HepG2 (cell line): ENCODE results near the gene LEMD3. TPM values are rescaled to one million over a fixed set of nuclear protein-coding genes. Genes with fewer than 3 reads are reported as not detected.

ENCODE experiments used
- BRCA1 ChIP-seq: sonication (generic); formaldehyde crosslinking; IDR thresholded peaks from 2 replicates; pipeline ENCODE4 v1.4.0; 2020; ENCODE audit warnings: missing genetic modification reagents
- DNMT1 ChIP-seq: sonication (generic); formaldehyde crosslinking; IDR thresholded peaks from 2 replicates; pipeline ENCODE4 v1.5.1; 2020; ENCODE audit warnings: mild to moderate bottlenecking, missing genetic modification reagents
- FOXA3 ChIP-seq: IDR thresholded peaks from 2 replicates; pipeline ENCODE4 v1.6.1; 2016; ENCODE audit warnings: missing genetic modification reagents, missing compliant biosample characterization
- HIVEP1 ChIP-seq: sonication (generic); formaldehyde crosslinking; IDR thresholded peaks from 2 replicates; pipeline ENCODE4 v1.4.0; 2020; ENCODE audit warnings: mild to moderate bottlenecking, missing genetic modification reagents
- KLF6 ChIP-seq: IDR thresholded peaks from 2 replicates; pipeline ENCODE4 v1.8.0; 2016; ENCODE audit warnings: missing biosample characterization, missing genetic modification reagents
- SAP130 ChIP-seq: IDR thresholded peaks from 2 replicates; pipeline ENCODE4 v1.6.1; 2016; ENCODE audit warnings: low read depth
- ZFYVE20 ChIP-seq: sonication (generic); formaldehyde crosslinking; IDR thresholded peaks from 2 replicates; pipeline ENCODE4 v1.8.0; 2023; ENCODE audit warnings: low read depth, mild to moderate bottlenecking, moderate library complexity, missing genetic modification reagents, borderline replicate concordance
- ZMYM3 ChIP-seq: sonication (generic); formaldehyde crosslinking; IDR thresholded peaks from 2 replicates; pipeline ENCODE4 v1.5.1; 2020; ENCODE audit warnings: mild to moderate bottlenecking, missing genetic modification reagents
- ZNF556 ChIP-seq: sonication (generic); formaldehyde crosslinking; IDR thresholded peaks from 2 replicates; pipeline ENCODE4 v1.4.0; 2020; ENCODE audit warnings: mild to moderate bottlenecking, missing genetic modification reagents, borderline replicate concordance
- polyA plus RNA-seq, 8 experiments: library from polyadenylated mRNA; depleted of rRNA in 3 of 8; stranded (reverse) in 7 of 8; unstranded in 1 of 8; fragments of >200 nt; fragmentation: Illumina TruSeq in 4 of 8; extraction: Trizol in 4 of 8; gene quantifications; 2 replicates each; pipeline versions ENCODE4 v1.2.1 to v1.2.3, GENCODE V29; 2011 to 2016; ENCODE audit warnings: low read depth in 4 of 8, missing spikeins in 1 of 8, mixed read lengths in 1 of 8; ENCODE audit not compliant: insufficient read depth in 1 of 8
- total RNA-seq, 5 experiments: library from RNA; depleted of rRNA; stranded (reverse); fragments of >200 nt; fragmentation: Illumina TruSeq; extraction: Trizol; gene quantifications; 2 replicates each; pipeline ENCODE4 v1.2.3, GENCODE V29; 2016; ENCODE audit warnings: low read depth in 1 of 5
- TF ChIP-seq, protein P1 (sequence below): sonication (generic); formaldehyde crosslinking; IDR thresholded peaks from 2 replicates; pipeline ENCODE4 v1.8.0; 2022; ENCODE audit warnings: mild to moderate bottlenecking, missing genetic modification reagents, moderate library complexity
- TF ChIP-seq, protein P2 (sequence below): sonication (generic); formaldehyde crosslinking; IDR thresholded peaks from 2 replicates; pipeline ENCODE4 v1.5.0; 2020; ENCODE audit warnings: missing genetic modification reagents
- TF ChIP-seq, protein P3 (sequence below): sonication (generic); formaldehyde crosslinking; IDR thresholded peaks from 2 replicates; pipeline ENCODE4 v1.4.0; 2020; ENCODE audit warnings: missing genetic modification reagents, borderline replicate concordance
- TF ChIP-seq, protein P4 (sequence below): sonication (generic); formaldehyde crosslinking; IDR thresholded peaks from 2 replicates; pipeline ENCODE4 v1.4.0; 2020; ENCODE audit warnings: mild to moderate bottlenecking, missing genetic modification reagents, borderline replicate concordance
- TF ChIP-seq, protein P5 (sequence below): sonication (generic); formaldehyde crosslinking; IDR thresholded peaks from 2 replicates; pipeline ENCODE4 v1.4.0; 2020; ENCODE audit warnings: mild to moderate bottlenecking, missing genetic modification reagents, borderline replicate concordance

Gene LEMD3
- total and polyA plus RNA-seq, 2 of the 13 experiments (the other 11 are each of a cell fraction or from before 2014, with no cell fraction given): 9.3 to 18.7 TPM

DNA sequence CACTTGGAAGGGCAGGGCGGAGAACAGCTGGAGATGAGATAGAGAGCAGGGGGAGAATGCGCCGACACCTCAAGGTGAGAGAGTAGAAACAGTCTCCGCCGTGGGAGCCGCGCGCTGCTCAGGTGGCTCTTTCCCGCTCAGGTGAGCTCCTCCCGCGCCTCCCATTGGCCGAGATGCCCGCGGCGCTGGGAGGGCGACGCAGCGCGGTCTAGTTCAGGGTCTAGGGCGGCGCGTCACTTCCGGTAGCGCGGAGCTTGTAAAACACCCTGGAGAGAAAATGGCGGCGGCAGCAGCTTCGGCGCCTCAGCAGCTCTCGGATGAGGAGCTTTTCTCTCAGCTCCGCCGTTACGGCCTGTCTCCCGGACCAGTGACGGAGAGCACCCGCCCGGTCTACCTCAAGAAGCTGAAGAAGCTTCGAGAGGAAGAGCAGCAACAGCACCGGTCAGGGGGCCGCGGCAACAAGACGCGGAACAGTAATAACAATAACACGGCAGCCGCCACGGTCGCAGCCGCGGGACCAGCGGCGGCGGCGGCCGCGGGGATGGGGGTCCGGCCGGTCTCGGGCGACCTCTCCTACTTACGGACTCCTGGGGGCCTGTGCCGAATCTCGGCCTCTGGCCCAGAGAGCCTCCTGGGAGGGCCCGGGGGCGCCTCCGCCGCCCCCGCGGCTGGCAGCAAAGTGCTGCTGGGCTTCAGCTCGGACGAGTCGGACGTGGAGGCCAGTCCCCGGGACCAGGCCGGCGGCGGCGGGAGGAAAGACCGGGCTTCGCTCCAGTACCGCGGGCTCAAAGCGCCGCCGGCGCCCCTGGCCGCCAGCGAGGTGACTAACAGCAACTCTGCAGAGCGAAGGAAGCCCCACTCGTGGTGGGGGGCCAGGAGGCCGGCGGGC lies at the start of gene LEMD3 (continued):
- peak; percentile 89 for TF ChIP-seq DNMT1 (CRISPR knock-in tag)
- TF ChIP-seq HIVEP1: peak; percentile 93
- peak; percentile 72 for TF ChIP-seq SAP130
- TF ChIP-seq, protein P1, sequence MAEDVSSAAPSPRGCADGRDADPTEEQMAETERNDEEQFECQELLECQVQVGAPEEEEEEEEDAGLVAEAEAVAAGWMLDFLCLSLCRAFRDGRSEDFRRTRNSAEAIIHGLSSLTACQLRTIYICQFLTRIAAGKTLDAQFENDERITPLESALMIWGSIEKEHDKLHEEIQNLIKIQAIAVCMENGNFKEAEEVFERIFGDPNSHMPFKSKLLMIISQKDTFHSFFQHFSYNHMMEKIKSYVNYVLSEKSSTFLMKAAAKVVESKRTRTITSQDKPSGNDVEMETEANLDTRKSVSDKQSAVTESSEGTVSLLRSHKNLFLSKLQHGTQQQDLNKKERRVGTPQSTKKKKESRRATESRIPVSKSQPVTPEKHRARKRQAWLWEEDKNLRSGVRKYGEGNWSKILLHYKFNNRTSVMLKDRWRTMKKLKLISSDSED (CRISPR knock-in tag): peak; percentile 65; the same call in 1 of the 2 replicates
- TF ChIP-seq FOXA3 (CRISPR knock-in tag): peak; percentile 69; the same call in 1 of the 2 replicates
- TF ChIP-seq, protein P2, sequence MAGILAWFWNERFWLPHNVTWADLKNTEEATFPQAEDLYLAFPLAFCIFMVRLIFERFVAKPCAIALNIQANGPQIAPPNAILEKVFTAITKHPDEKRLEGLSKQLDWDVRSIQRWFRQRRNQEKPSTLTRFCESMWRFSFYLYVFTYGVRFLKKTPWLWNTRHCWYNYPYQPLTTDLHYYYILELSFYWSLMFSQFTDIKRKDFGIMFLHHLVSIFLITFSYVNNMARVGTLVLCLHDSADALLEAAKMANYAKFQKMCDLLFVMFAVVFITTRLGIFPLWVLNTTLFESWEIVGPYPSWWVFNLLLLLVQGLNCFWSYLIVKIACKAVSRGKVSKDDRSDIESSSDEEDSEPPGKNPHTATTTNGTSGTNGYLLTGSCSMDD: peak; percentile 99
- TF ChIP-seq BRCA1 (CRISPR knock-in tag): peak; percentile 97
- TF ChIP-seq, protein P3, sequence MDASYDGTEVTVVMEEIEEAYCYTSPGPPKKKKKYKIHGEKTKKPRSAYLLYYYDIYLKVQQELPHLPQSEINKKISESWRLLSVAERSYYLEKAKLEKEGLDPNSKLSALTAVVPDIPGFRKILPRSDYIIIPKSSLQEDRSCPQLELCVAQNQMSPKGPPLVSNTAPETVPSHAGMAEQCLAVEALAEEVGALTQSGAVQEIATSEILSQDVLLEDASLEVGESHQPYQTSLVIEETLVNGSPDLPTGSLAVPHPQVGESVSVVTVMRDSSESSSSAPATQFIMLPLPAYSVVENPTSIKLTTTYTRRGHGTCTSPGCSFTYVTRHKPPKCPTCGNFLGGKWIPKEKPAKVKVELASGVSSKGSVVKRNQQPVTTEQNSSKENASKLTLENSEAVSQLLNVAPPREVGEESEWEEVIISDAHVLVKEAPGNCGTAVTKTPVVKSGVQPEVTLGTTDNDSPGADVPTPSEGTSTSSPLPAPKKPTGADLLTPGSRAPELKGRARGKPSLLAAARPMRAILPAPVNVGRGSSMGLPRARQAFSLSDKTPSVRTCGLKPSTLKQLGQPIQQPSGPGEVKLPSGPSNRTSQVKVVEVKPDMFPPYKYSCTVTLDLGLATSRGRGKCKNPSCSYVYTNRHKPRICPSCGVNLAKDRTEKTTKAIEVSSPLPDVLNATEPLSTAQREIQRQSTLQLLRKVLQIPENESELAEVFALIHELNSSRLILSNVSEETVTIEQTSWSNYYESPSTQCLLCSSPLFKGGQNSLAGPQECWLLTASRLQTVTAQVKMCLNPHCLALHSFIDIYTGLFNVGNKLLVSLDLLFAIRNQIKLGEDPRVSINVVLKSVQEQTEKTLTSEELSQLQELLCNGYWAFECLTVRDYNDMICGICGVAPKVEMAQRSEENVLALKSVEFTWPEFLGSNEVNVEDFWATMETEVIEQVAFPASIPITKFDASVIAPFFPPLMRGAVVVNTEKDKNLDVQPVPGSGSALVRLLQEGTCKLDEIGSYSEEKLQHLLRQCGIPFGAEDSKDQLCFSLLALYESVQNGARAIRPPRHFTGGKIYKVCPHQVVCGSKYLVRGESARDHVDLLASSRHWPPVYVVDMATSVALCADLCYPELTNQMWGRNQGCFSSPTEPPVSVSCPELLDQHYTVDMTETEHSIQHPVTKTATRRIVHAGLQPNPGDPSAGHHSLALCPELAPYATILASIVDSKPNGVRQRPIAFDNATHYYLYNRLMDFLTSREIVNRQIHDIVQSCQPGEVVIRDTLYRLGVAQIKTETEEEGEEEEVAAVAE (CRISPR knock-in tag): peak; percentile 94
- peak; percentile 77; the same call in 1 of the 2 replicates for TF ChIP-seq ZMYM3 (CRISPR knock-in tag)
- TF ChIP-seq, protein P4, sequence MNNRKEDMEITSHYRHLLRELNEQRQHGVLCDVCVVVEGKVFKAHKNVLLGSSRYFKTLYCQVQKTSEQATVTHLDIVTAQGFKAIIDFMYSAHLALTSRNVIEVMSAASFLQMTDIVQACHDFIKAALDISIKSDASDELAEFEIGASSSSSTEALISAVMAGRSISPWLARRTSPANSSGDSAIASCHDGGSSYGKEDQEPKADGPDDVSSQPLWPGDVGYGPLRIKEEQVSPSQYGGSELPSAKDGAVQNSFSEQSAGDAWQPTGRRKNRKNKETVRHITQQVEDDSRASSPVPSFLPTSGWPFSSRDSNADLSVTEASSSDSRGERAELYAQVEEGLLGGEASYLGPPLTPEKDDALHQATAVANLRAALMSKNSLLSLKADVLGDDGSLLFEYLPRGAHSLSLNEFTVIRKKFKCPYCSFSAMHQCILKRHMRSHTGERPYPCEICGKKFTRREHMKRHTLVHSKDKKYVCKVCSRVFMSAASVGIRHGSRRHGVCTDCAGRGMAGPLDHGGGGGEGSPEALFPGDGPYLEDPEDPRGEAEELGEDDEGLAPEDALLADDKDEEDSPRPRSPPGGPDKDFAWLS (CRISPR knock-in tag): no peak
- TF ChIP-seq, protein P5, sequence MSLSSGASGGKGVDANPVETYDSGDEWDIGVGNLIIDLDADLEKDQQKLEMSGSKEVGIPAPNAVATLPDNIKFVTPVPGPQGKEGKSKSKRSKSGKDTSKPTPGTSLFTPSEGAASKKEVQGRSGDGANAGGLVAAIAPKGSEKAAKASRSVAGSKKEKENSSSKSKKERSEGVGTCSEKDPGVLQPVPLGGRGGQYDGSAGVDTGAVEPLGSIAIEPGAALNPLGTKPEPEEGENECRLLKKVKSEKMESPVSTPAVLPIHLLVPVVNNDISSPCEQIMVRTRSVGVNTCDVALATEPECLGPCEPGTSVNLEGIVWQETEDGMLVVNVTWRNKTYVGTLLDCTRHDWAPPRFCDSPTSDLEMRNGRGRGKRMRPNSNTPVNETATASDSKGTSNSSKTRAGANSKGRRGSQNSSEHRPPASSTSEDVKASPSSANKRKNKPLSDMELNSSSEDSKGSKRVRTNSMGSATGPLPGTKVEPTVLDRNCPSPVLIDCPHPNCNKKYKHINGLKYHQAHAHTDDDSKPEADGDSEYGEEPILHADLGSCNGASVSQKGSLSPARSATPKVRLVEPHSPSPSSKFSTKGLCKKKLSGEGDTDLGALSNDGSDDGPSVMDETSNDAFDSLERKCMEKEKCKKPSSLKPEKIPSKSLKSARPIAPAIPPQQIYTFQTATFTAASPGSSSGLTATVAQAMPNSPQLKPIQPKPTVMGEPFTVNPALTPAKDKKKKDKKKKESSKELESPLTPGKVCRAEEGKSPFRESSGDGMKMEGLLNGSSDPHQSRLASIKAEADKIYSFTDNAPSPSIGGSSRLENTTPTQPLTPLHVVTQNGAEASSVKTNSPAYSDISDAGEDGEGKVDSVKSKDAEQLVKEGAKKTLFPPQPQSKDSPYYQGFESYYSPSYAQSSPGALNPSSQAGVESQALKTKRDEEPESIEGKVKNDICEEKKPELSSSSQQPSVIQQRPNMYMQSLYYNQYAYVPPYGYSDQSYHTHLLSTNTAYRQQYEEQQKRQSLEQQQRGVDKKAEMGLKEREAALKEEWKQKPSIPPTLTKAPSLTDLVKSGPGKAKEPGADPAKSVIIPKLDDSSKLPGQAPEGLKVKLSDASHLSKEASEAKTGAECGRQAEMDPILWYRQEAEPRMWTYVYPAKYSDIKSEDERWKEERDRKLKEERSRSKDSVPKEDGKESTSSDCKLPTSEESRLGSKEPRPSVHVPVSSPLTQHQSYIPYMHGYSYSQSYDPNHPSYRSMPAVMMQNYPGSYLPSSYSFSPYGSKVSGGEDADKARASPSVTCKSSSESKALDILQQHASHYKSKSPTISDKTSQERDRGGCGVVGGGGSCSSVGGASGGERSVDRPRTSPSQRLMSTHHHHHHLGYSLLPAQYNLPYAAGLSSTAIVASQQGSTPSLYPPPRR (CRISPR knock-in tag): peak; percentile 81
- peak; percentile 65; the same call in 1 of the 2 replicates for TF ChIP-seq ZNF556
- TF ChIP-seq ZFYVE20 (CRISPR knock-in tag): peak; percentile 98
- peak; percentile 98 for TF ChIP-seq KLF6 (CRISPR knock-in tag)
